Measurements from ENCODE around the gene NPAS3.

GRCh38 chr14:32980902-32981501 lies 42.3 kb downstream of the NPAS3 start:
- TF ChIP-seq CTCF (IDR thresholded peaks at IDR 0.05) = no peak
- no peak for TF ChIP-seq POLR2A (IDR thresholded peaks at IDR 0.05)
